Thymus (tissue), 11 donors: ENCODE data around the gene PPM1N. TPM values are rescaled to one million over a fixed set of nuclear protein-coding genes. Genes with fewer than 3 reads are reported as not detected.

Source experiments
- DNase-seq, 9 donors: peaks; one replicate each; pipeline ENCODE4 v3.0.0-alpha.2; 2013; ENCODE audit warnings: low spot score in 9 of 9, low read depth in 6 of 9, missing footprints in 1 of 9
- H3K27ac ChIP-seq, 2 donors: one replicate each; pipeline ENCODE4 v1.5.1; 2013; ENCODE audit warnings: control low read depth in 1 of 2, low read depth in 1 of 2, low read length in 1 of 2, mild to moderate bottlenecking in 1 of 2, moderate library complexity in 1 of 2
- H3K27me3 ChIP-seq, 2 donors: one replicate each; pipeline ENCODE4 v1.5.1; 2013; ENCODE audit warnings: low read length in 1 of 2; ENCODE audit not compliant: control insufficient read depth in 2 of 2, insufficient read depth in 1 of 2
- H3K36me3 ChIP-seq, 2 donors: one replicate each; pipeline ENCODE4 v1.5.1; 2013; ENCODE audit warnings: low read length in 1 of 2, mild to moderate bottlenecking in 1 of 2, moderate library complexity in 1 of 2; ENCODE audit not compliant: control insufficient read depth in 2 of 2, insufficient read depth in 2 of 2
- H3K4me1 ChIP-seq, 2 donors: one replicate each; pipeline ENCODE4 v1.5.1; 2013; ENCODE audit warnings: low read length in 2 of 2; ENCODE audit not compliant: control insufficient read depth in 2 of 2, insufficient read depth in 2 of 2
- H3K4me3 ChIP-seq, 2 donors: one replicate each; pipeline ENCODE4 v1.5.1; 2013; ENCODE audit warnings: low read length in 2 of 2, control low read depth in 1 of 2, mild to moderate bottlenecking in 1 of 2
- H3K9me3 ChIP-seq, 2 donors: one replicate each; pipeline ENCODE4 v1.5.1; 2013; ENCODE audit warnings: low read length in 1 of 2, mild to moderate bottlenecking in 1 of 2; ENCODE audit not compliant: control insufficient read depth in 2 of 2, insufficient read depth in 1 of 2
- WGBS: extraction: QIAGEN DNeasy Blood & Tissue Kit; methylation state at CpG from one replicate; pipeline ENCODE4 v1.1.7; 2013; 5-methylcytosine and 5-hydroxymethylcytosine counted together
- polyA plus RNA-seq: library from polyadenylated mRNA; stranded (reverse); fragments of 200-250 nt; gene quantifications from one replicate; pipeline ENCODE4 v1.2.3, GENCODE V29; 2013
- total RNA-seq: library from RNA; stranded (reverse); fragments of 120-200 nt; gene quantifications from one replicate; pipeline ENCODE4 v1.2.4, GENCODE V29; 2013
- donor health status: healthy.

Gene PPM1N
- total and polyA plus RNA-seq, 2 donors, result 4.0 to 4.8 TPM

- no peaks in the 10 kb centered on the region for H3K36me3 ChIP-seq
- peaks cover 44 to 90% of the 10 kb centered on the region in 2 donors for H3K27me3 ChIP-seq
- DNase-seq, result peak; percentile 82 to 97 (median 90)
- peak overlapping the region; percentile 65 for H3K4me3 ChIP-seq
- under 1% methylated on average over 66 of the region's 66 CpGs for WGBS
- H3K27ac ChIP-seq, result peak overlapping the region; percentile 90 to 93
- peaks cover 21 to 42% of the 10 kb centered on the region in 2 donors for H3K4me1 ChIP-seq
- peaks cover 0 to 24% of the 10 kb centered on the region in 2 donors for H3K9me3 ChIP-seq
These were observed 28.9 kb upstream of the PPM1N start for GRCh38 chr19:45469132-45469944.

- peaks cover 21 to 42% of the 10 kb centered on the region in 2 donors for H3K4me1 ChIP-seq
- H3K9me3 ChIP-seq, result peaks cover 0 to 24% of the 10 kb centered on the region in 2 donors
- H3K27ac ChIP-seq, result peak overlapping the region; percentile 90 to 93
- H3K36me3 ChIP-seq, result no peaks in the 10 kb centered on the region
- WGBS, result 51% methylated on average over 33 of the region's 33 CpGs
- H3K27me3 ChIP-seq, result peaks cover 47 to 93% of the 10 kb centered on the region in 2 donors
- no peak for DNase-seq
- peak overlapping the region; percentile 65 for H3K4me3 ChIP-seq
These were observed 28.1 kb upstream of the PPM1N start for GRCh38 chr19:45469945-45470761.

GRCh38 chr19:45470762-45471081 is 27.5 kb upstream of the PPM1N start:
- H3K4me1 ChIP-seq, result peaks cover 21 to 42% of the 10 kb centered on the region in 2 donors
- peaks cover 0 to 24% of the 10 kb centered on the region in 2 donors for H3K9me3 ChIP-seq
- H3K4me3 ChIP-seq, result no peak overlapping the region
- peaks cover 51 to 94% of the 10 kb centered on the region in 2 donors for H3K27me3 ChIP-seq
- H3K27ac ChIP-seq, result no peak overlapping the region
- WGBS, result 97% methylated on average over 15 of the region's 15 CpGs
- no peak for DNase-seq
- no peaks in the 10 kb centered on the region for H3K36me3 ChIP-seq

- 91% methylated on average over 16 of the region's 16 CpGs for WGBS
- Histone ChIP-seq H3K4me1 (peaks cover 21 to 42% of the 10 kb centered on the region in 2 donors), H3K36me3 (no peaks in the 10 kb centered on the region), H3K27ac (no peak overlapping the region), H3K27me3 (peaks cover 51 to 96% of the 10 kb centered on the region in 2 donors), H3K4me3 (no peak overlapping the region), H3K9me3 (peaks cover 0 to 24% of the 10 kb centered on the region in 2 donors)
- no peak for DNase-seq
These were observed 26.9 kb upstream of the PPM1N start for GRCh38 chr19:45471111-45471930.

GRCh38 chr19:45471931-45472562 is 26.2 kb upstream of the PPM1N start:
- no peak for DNase-seq
- H3K4me1 ChIP-seq, result peaks cover 20 to 40% of the 10 kb centered on the region in 2 donors
- 61% methylated on average over 7 of the region's 7 CpGs for WGBS
- no peak overlapping the region for H3K27ac ChIP-seq
- no peaks in the 10 kb centered on the region for H3K36me3 ChIP-seq
- peaks cover 0 to 24% of the 10 kb centered on the region in 2 donors for H3K9me3 ChIP-seq
- peaks cover 52 to 96% of the 10 kb centered on the region in 2 donors for H3K27me3 ChIP-seq
- H3K4me3 ChIP-seq, result no peak overlapping the region

GRCh38 chr19:45472563-45473366 is 25.5 kb upstream of the PPM1N start:
- H3K4me3 ChIP-seq, result no peak overlapping the region
- H3K27me3 ChIP-seq, result peaks cover 52 to 97% of the 10 kb centered on the region in 2 donors
- 24% methylated on average over 44 of the region's 44 CpGs for WGBS
- no peak for DNase-seq
- no peak overlapping the region for H3K27ac ChIP-seq
- H3K4me1 ChIP-seq, result peaks cover 18 to 40% of the 10 kb centered on the region in 2 donors
- peaks cover 0 to 24% of the 10 kb centered on the region in 2 donors for H3K9me3 ChIP-seq
- no peaks in the 10 kb centered on the region for H3K36me3 ChIP-seq

GRCh38 chr19:45473367-45473681 is 24.9 kb upstream of the PPM1N start:
- H3K36me3 ChIP-seq, result no peaks in the 10 kb centered on the region
- peaks cover 48 to 96% of the 10 kb centered on the region in 2 donors for H3K27me3 ChIP-seq
- no peak for DNase-seq
- WGBS, result 37% methylated on average over 5 of the region's 5 CpGs
- H3K9me3 ChIP-seq, result peaks cover 0 to 24% of the 10 kb centered on the region in 2 donors
- H3K4me3 ChIP-seq, result no peak overlapping the region
- peaks cover 13 to 39% of the 10 kb centered on the region in 2 donors for H3K4me1 ChIP-seq
- H3K27ac ChIP-seq, result no peak overlapping the region
